H9 (cell line): Measurements from ENCODE around the gene TMEM183A. TPM values are rescaled to one million over a fixed set of nuclear protein-coding genes. Genes with fewer than 3 reads are reported as not detected.

Source experiments
- DNase-seq: peaks from one replicate; pipeline ENCODE4 v3.0.0-alpha.2; 2017
- H2AFZ ChIP-seq: one replicate; pipeline ENCODE4 v1.6.1; 2013; ENCODE audit warnings: mild to moderate bottlenecking, low read length, control low read depth, moderate library complexity
- H2AK5ac ChIP-seq: 2 replicates; pipeline ENCODE4 v1.6.1; 2013; ENCODE audit warnings: low read length, control low read depth, mixed read lengths; ENCODE audit not compliant: insufficient read length
- H2BK120ac ChIP-seq: one replicate; pipeline ENCODE4 v1.6.1; 2013; ENCODE audit warnings: low read depth, mild to moderate bottlenecking, low read length, control low read depth, inconsistent platforms; ENCODE audit not compliant: poor library complexity, severe bottlenecking
- H2BK12ac ChIP-seq: 2 replicates; pipeline ENCODE4 v1.6.1; 2013; ENCODE audit warnings: low read length, control low read depth, mixed read lengths, low read depth; ENCODE audit not compliant: insufficient read length
- H2BK15ac ChIP-seq: 2 replicates; pipeline ENCODE4 v1.6.1; 2013; ENCODE audit warnings: low read depth, low read length, control low read depth
- H2BK20ac ChIP-seq: one replicate; pipeline ENCODE4 v1.6.1; 2013; ENCODE audit warnings: low read depth, mild to moderate bottlenecking, low read length, control low read depth, inconsistent platforms; ENCODE audit not compliant: poor library complexity, severe bottlenecking
- H2BK5ac ChIP-seq: 2 replicates; pipeline ENCODE4 v1.6.1; 2013; ENCODE audit warnings: low read length, control low read depth, mixed read lengths; ENCODE audit not compliant: insufficient read length
- H3K14ac ChIP-seq: 2 replicates; pipeline ENCODE4 v1.6.1; 2013; ENCODE audit warnings: low read length, control low read depth; ENCODE audit not compliant: insufficient read depth
- H3K18ac ChIP-seq: 2 replicates; pipeline ENCODE4 v1.6.1; 2013; ENCODE audit warnings: low read depth, mild to moderate bottlenecking, mixed read lengths, low read length, control low read depth; ENCODE audit not compliant: insufficient read length
- H3K23ac ChIP-seq: 2 replicates; pipeline ENCODE4 v1.6.1; 2013; ENCODE audit warnings: low read length, control low read depth, mixed read lengths, low read depth; ENCODE audit not compliant: insufficient read length
- H3K23me2 ChIP-seq: 2 replicates; pipeline ENCODE4 v1.6.1; 2013; ENCODE audit warnings: low read depth, mild to moderate bottlenecking, mixed read lengths, low read length, control low read depth; ENCODE audit not compliant: insufficient read length, poor library complexity, severe bottlenecking
- H3K27ac ChIP-seq: 2 replicates; pipeline ENCODE4 v1.5.1; 2013; ENCODE audit warnings: low read length, control low read depth, mixed read lengths, low read depth; ENCODE audit not compliant: insufficient read length
- H3K27me3 ChIP-seq: 2 replicates; pipeline ENCODE4 v1.6.1; 2013; ENCODE audit warnings: low read length, control low read depth, inconsistent platforms; ENCODE audit not compliant: insufficient read depth
- H3K4ac ChIP-seq: 2 replicates; pipeline ENCODE4 v1.6.1; 2013; ENCODE audit warnings: low read depth, mild to moderate bottlenecking, control low read depth, inconsistent platforms, low read length, moderate library complexity
- H3K4me1 ChIP-seq: 2 replicates; pipeline ENCODE4 v1.6.1; 2013; ENCODE audit warnings: low read length, control low read depth, inconsistent platforms; ENCODE audit not compliant: insufficient read depth
- H3K4me2 ChIP-seq: 2 replicates; pipeline ENCODE4 v1.6.1; 2013; ENCODE audit warnings: low read length, control low read depth, mixed read lengths; ENCODE audit not compliant: insufficient read length, insufficient read depth
- H3K56ac ChIP-seq: 2 replicates; pipeline ENCODE4 v1.6.1; 2013; ENCODE audit warnings: low read depth, mild to moderate bottlenecking, mixed read lengths, low read length, control low read depth; ENCODE audit not compliant: insufficient read length
- H3K79me1 ChIP-seq: 2 replicates; pipeline ENCODE4 v1.6.1; 2013; ENCODE audit warnings: low read depth, mild to moderate bottlenecking, moderate library complexity, low read length, control low read depth, inconsistent platforms; ENCODE audit not compliant: insufficient read depth, poor library complexity, severe bottlenecking
- H3K79me2 ChIP-seq: 2 replicates; pipeline ENCODE4 v1.6.1; 2013; ENCODE audit warnings: low read length, control low read depth, inconsistent platforms; ENCODE audit not compliant: insufficient read depth
- H3K9ac ChIP-seq: 2 replicates; pipeline ENCODE4 v1.6.1; 2013; ENCODE audit warnings: low read length, control low read depth, mixed read lengths; ENCODE audit not compliant: insufficient read length; ENCODE audit errors: extremely low read depth
- H3K9me3 ChIP-seq: one replicate; pipeline ENCODE4 v1.6.1; 2013; ENCODE audit warnings: low read depth, low read length, inconsistent platforms; ENCODE audit not compliant: control insufficient read depth
- H3T11ph ChIP-seq: one replicate; pipeline ENCODE4 v1.6.1; 2013; ENCODE audit warnings: mild to moderate bottlenecking, low read length, control low read depth, inconsistent platforms
- H4K20me1 ChIP-seq: one replicate; pipeline ENCODE4 v1.6.1; 2013; ENCODE audit not compliant: control insufficient read depth, insufficient read length, insufficient read depth
- H4K5ac ChIP-seq: 2 replicates; pipeline ENCODE4 v1.6.1; 2013; ENCODE audit warnings: low read depth, mild to moderate bottlenecking, mixed read lengths, low read length, control low read depth; ENCODE audit not compliant: insufficient read length
- H4K8ac ChIP-seq: replicated peaks from 2 replicates; pipeline ENCODE4 v1.6.1; 2013; ENCODE audit warnings: low read length, control low read depth, mixed read lengths, low read depth; ENCODE audit not compliant: insufficient read length
- H4K91ac ChIP-seq: 2 replicates; pipeline ENCODE4 v1.6.1; 2013; ENCODE audit warnings: low read depth, mild to moderate bottlenecking, moderate library complexity, mixed read lengths, low read length, control low read depth; ENCODE audit not compliant: insufficient read length
- H3K27ac Mint-ChIP-seq, 3 experiments: 2 replicates in 2 of 3; 3 replicates in 1 of 3; pipeline ENCODE4 v1.8.0; 2020 to 2021; ENCODE audit warnings: mixed read lengths in 3 of 3, mild to moderate bottlenecking in 1 of 3, moderate library complexity in 1 of 3
- H3K27me3 Mint-ChIP-seq: 2 replicates; pipeline ENCODE4 v1.8.0; 2021; ENCODE audit warnings: low read depth, mild to moderate bottlenecking, moderate library complexity, mixed read lengths
- H3K36me3 Mint-ChIP-seq, 3 experiments: 2 replicates in 2 of 3; 3 replicates in 1 of 3; pipeline ENCODE4 v1.8.0; 2020 to 2021; ENCODE audit warnings: low read depth in 3 of 3, mixed read lengths in 3 of 3; ENCODE audit not compliant: insufficient read depth in 1 of 3
- H3K4me1 Mint-ChIP-seq, 2 experiments: 2 replicates each; pipeline ENCODE4 v1.8.0; 2020; ENCODE audit warnings: mixed read lengths in 2 of 2
- H3K4me3 Mint-ChIP-seq, 2 experiments: 2 replicates in 1 of 2; 3 replicates in 1 of 2; pipeline ENCODE4 v1.8.0; 2020 to 2021; ENCODE audit warnings: mild to moderate bottlenecking in 2 of 2, mixed read lengths in 2 of 2, moderate library complexity in 1 of 2
- H3K9me3 Mint-ChIP-seq, 2 experiments: 2 replicates in 1 of 2; 3 replicates in 1 of 2; pipeline ENCODE4 v1.8.0; 2020; ENCODE audit warnings: mild to moderate bottlenecking in 2 of 2, mixed read lengths in 2 of 2, moderate library complexity in 1 of 2
- WGBS: extraction: QIAGEN DNeasy Blood & Tissue Kit; methylation state at CpG from one replicate; pipeline ENCODE4 v1.1.7; 2013; ENCODE audit warnings: missing lambda C conversion rate, low lambda C conversion rate, mixed read lengths; ENCODE audit not compliant: insufficient read length; ENCODE audit errors: extremely low coverage; 5-methylcytosine and 5-hydroxymethylcytosine counted together
- total RNA-seq: library from RNA; stranded (reverse); gene quantifications from 2 replicates; pipeline ENCODE4 v1.2.1, GENCODE V29; 2021
- TF ChIP-seq, protein P1 (sequence below): fragments of 200-600 bp; sonication (generic); conservative IDR thresholded peaks from 3 replicates; pipeline ENCODE4 v1.8.0; 2021; ENCODE audit warnings: antibody characterized with exemption, mild to moderate bottlenecking

TMEM183A gene
- total RNA-seq, 1 experiment from 2014 or later: 93.4 TPM

DNA sequence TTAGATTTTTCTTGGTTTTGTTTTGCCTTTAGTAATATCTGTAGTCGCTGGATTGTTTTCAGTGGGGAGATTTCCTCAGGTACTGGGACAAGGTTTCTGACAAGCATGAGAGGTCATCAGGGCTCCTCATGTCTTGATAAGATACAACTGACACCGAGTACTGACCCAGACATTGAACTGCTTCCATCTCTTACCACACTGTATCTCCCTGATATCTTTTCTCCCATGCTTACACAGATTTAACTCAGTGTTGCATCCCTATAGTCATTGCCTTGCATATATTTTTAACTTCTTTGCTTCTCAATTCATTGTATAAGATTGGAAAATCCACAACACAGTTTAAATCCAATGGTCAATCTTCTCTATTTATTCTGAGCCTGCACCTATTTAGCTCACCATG is 27.7 kb upstream of the TMEM183A start:
- no peaks in the 10 kb centered on the region for H3K79me2 ChIP-seq
- no peaks in the 10 kb centered on the region for H3K79me1 ChIP-seq
- no peak overlapping the region for H4K5ac ChIP-seq
- H2AK5ac ChIP-seq: no peak overlapping the region
- no peaks in the 10 kb centered on the region for H3K23me2 ChIP-seq
- H3K23ac ChIP-seq: no peak overlapping the region
- no peaks in the 10 kb centered on the region for H3K36me3 Mint-ChIP-seq
- no peaks in the 10 kb centered on the region for H3K9me3 ChIP-seq
- H3K56ac ChIP-seq: no peak overlapping the region
- H3K27ac ChIP-seq: no peak overlapping the region
- H3K27me3 Mint-ChIP-seq: peaks cover 1% of the 10 kb centered on the region
- no peak overlapping the region for H4K91ac ChIP-seq
- DNase-seq: no peak
- no peaks in the 10 kb centered on the region; the same call in 1 of the 2 replicates for H3K4me1 ChIP-seq
- H3K18ac ChIP-seq: no peak overlapping the region
- H3T11ph ChIP-seq: no peak overlapping the region
- H3K14ac ChIP-seq: no peak overlapping the region
- peak overlapping the region in 1 of 3 experiments; percentile 6; a peak in 1 of 7 replicates for H3K27ac Mint-ChIP-seq
- no CpG with 5 or more reads among the region's 2 CpGs for WGBS
- H2AFZ ChIP-seq: no peak overlapping the region
- no peak overlapping the region for H2BK15ac ChIP-seq
- no peak overlapping the region for H3K9ac ChIP-seq
- H3K4me1 Mint-ChIP-seq: peaks cover 12 to 17% of the 10 kb centered on the region in 2 experiments
- H2BK20ac ChIP-seq: no peak overlapping the region
- TF ChIP-seq, protein P1, sequence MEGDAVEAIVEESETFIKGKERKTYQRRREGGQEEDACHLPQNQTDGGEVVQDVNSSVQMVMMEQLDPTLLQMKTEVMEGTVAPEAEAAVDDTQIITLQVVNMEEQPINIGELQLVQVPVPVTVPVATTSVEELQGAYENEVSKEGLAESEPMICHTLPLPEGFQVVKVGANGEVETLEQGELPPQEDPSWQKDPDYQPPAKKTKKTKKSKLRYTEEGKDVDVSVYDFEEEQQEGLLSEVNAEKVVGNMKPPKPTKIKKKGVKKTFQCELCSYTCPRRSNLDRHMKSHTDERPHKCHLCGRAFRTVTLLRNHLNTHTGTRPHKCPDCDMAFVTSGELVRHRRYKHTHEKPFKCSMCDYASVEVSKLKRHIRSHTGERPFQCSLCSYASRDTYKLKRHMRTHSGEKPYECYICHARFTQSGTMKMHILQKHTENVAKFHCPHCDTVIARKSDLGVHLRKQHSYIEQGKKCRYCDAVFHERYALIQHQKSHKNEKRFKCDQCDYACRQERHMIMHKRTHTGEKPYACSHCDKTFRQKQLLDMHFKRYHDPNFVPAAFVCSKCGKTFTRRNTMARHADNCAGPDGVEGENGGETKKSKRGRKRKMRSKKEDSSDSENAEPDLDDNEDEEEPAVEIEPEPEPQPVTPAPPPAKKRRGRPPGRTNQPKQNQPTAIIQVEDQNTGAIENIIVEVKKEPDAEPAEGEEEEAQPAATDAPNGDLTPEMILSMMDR: no peak
- no peak overlapping the region for H3K4me2 ChIP-seq
- H2BK120ac ChIP-seq: no peak overlapping the region
- H3K4me3 Mint-ChIP-seq: no peak overlapping the region
- no peak overlapping the region for H2BK12ac ChIP-seq
- no peaks in the 10 kb centered on the region for H3K9me3 Mint-ChIP-seq
- no peaks in the 10 kb centered on the region for H3K27me3 ChIP-seq
- H4K8ac ChIP-seq: no peak overlapping the region
- no peak overlapping the region for H2BK5ac ChIP-seq
- H4K20me1 ChIP-seq: no peaks in the 10 kb centered on the region
- no peak overlapping the region for H3K4ac ChIP-seq
